H9 (cell line): Measurements from ENCODE around the gene NKD1. TPM values are rescaled to one million over a fixed set of nuclear protein-coding genes. Genes with fewer than 3 reads are reported as not detected.

Source experiments
- DNase-seq: peaks from one replicate; pipeline ENCODE4 v3.0.0-alpha.2; 2017
- H2AFZ ChIP-seq: one replicate; pipeline ENCODE4 v1.6.1; 2013; ENCODE audit warnings: mild to moderate bottlenecking, low read length, control low read depth, moderate library complexity
- H2AK5ac ChIP-seq: 2 replicates; pipeline ENCODE4 v1.6.1; 2013; ENCODE audit warnings: low read length, control low read depth, mixed read lengths; ENCODE audit not compliant: insufficient read length
- H2BK120ac ChIP-seq: one replicate; pipeline ENCODE4 v1.6.1; 2013; ENCODE audit warnings: low read depth, mild to moderate bottlenecking, low read length, control low read depth, inconsistent platforms; ENCODE audit not compliant: poor library complexity, severe bottlenecking
- H2BK12ac ChIP-seq: 2 replicates; pipeline ENCODE4 v1.6.1; 2013; ENCODE audit warnings: low read length, control low read depth, mixed read lengths, low read depth; ENCODE audit not compliant: insufficient read length
- H2BK15ac ChIP-seq: 2 replicates; pipeline ENCODE4 v1.6.1; 2013; ENCODE audit warnings: low read depth, low read length, control low read depth
- H2BK20ac ChIP-seq: one replicate; pipeline ENCODE4 v1.6.1; 2013; ENCODE audit warnings: low read depth, mild to moderate bottlenecking, low read length, control low read depth, inconsistent platforms; ENCODE audit not compliant: poor library complexity, severe bottlenecking
- H2BK5ac ChIP-seq: 2 replicates; pipeline ENCODE4 v1.6.1; 2013; ENCODE audit warnings: low read length, control low read depth, mixed read lengths; ENCODE audit not compliant: insufficient read length
- H3K14ac ChIP-seq: 2 replicates; pipeline ENCODE4 v1.6.1; 2013; ENCODE audit warnings: low read length, control low read depth; ENCODE audit not compliant: insufficient read depth
- H3K18ac ChIP-seq: 2 replicates; pipeline ENCODE4 v1.6.1; 2013; ENCODE audit warnings: low read depth, mild to moderate bottlenecking, mixed read lengths, low read length, control low read depth; ENCODE audit not compliant: insufficient read length
- H3K23ac ChIP-seq: 2 replicates; pipeline ENCODE4 v1.6.1; 2013; ENCODE audit warnings: low read length, control low read depth, mixed read lengths, low read depth; ENCODE audit not compliant: insufficient read length
- H3K23me2 ChIP-seq: 2 replicates; pipeline ENCODE4 v1.6.1; 2013; ENCODE audit warnings: low read depth, mild to moderate bottlenecking, mixed read lengths, low read length, control low read depth; ENCODE audit not compliant: insufficient read length, poor library complexity, severe bottlenecking
- H3K27ac ChIP-seq: 2 replicates; pipeline ENCODE4 v1.5.1; 2013; ENCODE audit warnings: low read length, control low read depth, mixed read lengths, low read depth; ENCODE audit not compliant: insufficient read length
- H3K27me3 ChIP-seq: 2 replicates; pipeline ENCODE4 v1.6.1; 2013; ENCODE audit warnings: low read length, control low read depth, inconsistent platforms; ENCODE audit not compliant: insufficient read depth
- H3K4ac ChIP-seq: 2 replicates; pipeline ENCODE4 v1.6.1; 2013; ENCODE audit warnings: low read depth, mild to moderate bottlenecking, control low read depth, inconsistent platforms, low read length, moderate library complexity
- H3K4me1 ChIP-seq: 2 replicates; pipeline ENCODE4 v1.6.1; 2013; ENCODE audit warnings: low read length, control low read depth, inconsistent platforms; ENCODE audit not compliant: insufficient read depth
- H3K4me2 ChIP-seq: 2 replicates; pipeline ENCODE4 v1.6.1; 2013; ENCODE audit warnings: low read length, control low read depth, mixed read lengths; ENCODE audit not compliant: insufficient read length, insufficient read depth
- H3K56ac ChIP-seq: 2 replicates; pipeline ENCODE4 v1.6.1; 2013; ENCODE audit warnings: low read depth, mild to moderate bottlenecking, mixed read lengths, low read length, control low read depth; ENCODE audit not compliant: insufficient read length
- H3K79me1 ChIP-seq: 2 replicates; pipeline ENCODE4 v1.6.1; 2013; ENCODE audit warnings: low read depth, mild to moderate bottlenecking, moderate library complexity, low read length, control low read depth, inconsistent platforms; ENCODE audit not compliant: insufficient read depth, poor library complexity, severe bottlenecking
- H3K79me2 ChIP-seq: 2 replicates; pipeline ENCODE4 v1.6.1; 2013; ENCODE audit warnings: low read length, control low read depth, inconsistent platforms; ENCODE audit not compliant: insufficient read depth
- H3K9ac ChIP-seq: 2 replicates; pipeline ENCODE4 v1.6.1; 2013; ENCODE audit warnings: low read length, control low read depth, mixed read lengths; ENCODE audit not compliant: insufficient read length; ENCODE audit errors: extremely low read depth
- H3K9me3 ChIP-seq: one replicate; pipeline ENCODE4 v1.6.1; 2013; ENCODE audit warnings: low read depth, low read length, inconsistent platforms; ENCODE audit not compliant: control insufficient read depth
- H3T11ph ChIP-seq: one replicate; pipeline ENCODE4 v1.6.1; 2013; ENCODE audit warnings: mild to moderate bottlenecking, low read length, control low read depth, inconsistent platforms
- H4K20me1 ChIP-seq: one replicate; pipeline ENCODE4 v1.6.1; 2013; ENCODE audit not compliant: control insufficient read depth, insufficient read length, insufficient read depth
- H4K5ac ChIP-seq: 2 replicates; pipeline ENCODE4 v1.6.1; 2013; ENCODE audit warnings: low read depth, mild to moderate bottlenecking, mixed read lengths, low read length, control low read depth; ENCODE audit not compliant: insufficient read length
- H4K8ac ChIP-seq: replicated peaks from 2 replicates; pipeline ENCODE4 v1.6.1; 2013; ENCODE audit warnings: low read length, control low read depth, mixed read lengths, low read depth; ENCODE audit not compliant: insufficient read length
- H4K91ac ChIP-seq: 2 replicates; pipeline ENCODE4 v1.6.1; 2013; ENCODE audit warnings: low read depth, mild to moderate bottlenecking, moderate library complexity, mixed read lengths, low read length, control low read depth; ENCODE audit not compliant: insufficient read length
- H3K27ac Mint-ChIP-seq, 3 experiments: 2 replicates in 2 of 3; 3 replicates in 1 of 3; pipeline ENCODE4 v1.8.0; 2020 to 2021; ENCODE audit warnings: mixed read lengths in 3 of 3, mild to moderate bottlenecking in 1 of 3, moderate library complexity in 1 of 3
- H3K27me3 Mint-ChIP-seq: 2 replicates; pipeline ENCODE4 v1.8.0; 2021; ENCODE audit warnings: low read depth, mild to moderate bottlenecking, moderate library complexity, mixed read lengths
- H3K36me3 Mint-ChIP-seq, 3 experiments: 2 replicates in 2 of 3; 3 replicates in 1 of 3; pipeline ENCODE4 v1.8.0; 2020 to 2021; ENCODE audit warnings: low read depth in 3 of 3, mixed read lengths in 3 of 3; ENCODE audit not compliant: insufficient read depth in 1 of 3
- H3K4me1 Mint-ChIP-seq, 2 experiments: 2 replicates each; pipeline ENCODE4 v1.8.0; 2020; ENCODE audit warnings: mixed read lengths in 2 of 2
- H3K4me3 Mint-ChIP-seq, 2 experiments: 2 replicates in 1 of 2; 3 replicates in 1 of 2; pipeline ENCODE4 v1.8.0; 2020 to 2021; ENCODE audit warnings: mild to moderate bottlenecking in 2 of 2, mixed read lengths in 2 of 2, moderate library complexity in 1 of 2
- H3K9me3 Mint-ChIP-seq, 2 experiments: 2 replicates in 1 of 2; 3 replicates in 1 of 2; pipeline ENCODE4 v1.8.0; 2020; ENCODE audit warnings: mild to moderate bottlenecking in 2 of 2, mixed read lengths in 2 of 2, moderate library complexity in 1 of 2
- CTCF ChIP-seq: fragments of 200-600 bp; sonication (generic); conservative IDR thresholded peaks from 3 replicates; pipeline ENCODE4 v1.8.0; 2021; ENCODE audit warnings: antibody characterized with exemption, mild to moderate bottlenecking
- WGBS: extraction: QIAGEN DNeasy Blood & Tissue Kit; methylation state at CpG from one replicate; pipeline ENCODE4 v1.1.7; 2013; ENCODE audit warnings: missing lambda C conversion rate, low lambda C conversion rate, mixed read lengths; ENCODE audit not compliant: insufficient read length; ENCODE audit errors: extremely low coverage; 5-methylcytosine and 5-hydroxymethylcytosine counted together
- total RNA-seq: library from RNA; stranded (reverse); gene quantifications from 2 replicates; pipeline ENCODE4 v1.2.1, GENCODE V29; 2021

The NKD1 gene
- total RNA-seq, 1 experiment from 2014 or later, result 1.9 TPM

- no peaks in the 10 kb centered on the region for H3K9me3 ChIP-seq
- no peak overlapping the region for H4K5ac ChIP-seq
- no peak overlapping the region for H4K8ac ChIP-seq
- no peak overlapping the region for H3K23ac ChIP-seq
- no peaks in the 10 kb centered on the region for H3K79me2 ChIP-seq
- H3K79me1 ChIP-seq, result no peaks in the 10 kb centered on the region
- no peak overlapping the region for H3K27ac ChIP-seq
- H4K91ac ChIP-seq, result no peak overlapping the region
- Mint-ChIP-seq H3K36me3 (peaks cover 0 to 2% (median 0%) of the 10 kb centered on the region in 3 experiments; a peak in 1 of 7 replicates), H3K9me3 (no peaks in the 10 kb centered on the region; a peak in 1 of 5 replicates), H3K4me3 (no peak overlapping the region), H3K4me1 (peaks cover 14 to 15% of the 10 kb centered on the region in 2 experiments; a peak in 3 of 4 replicates), H3K27ac (peak overlapping the region in 1 of 3 experiments; percentile 76; a peak in 1 of 7 replicates), H3K27me3 (no peaks in the 10 kb centered on the region; the same call in 1 of the 2 replicates)
- H2BK15ac ChIP-seq, result no peak overlapping the region
- no peaks in the 10 kb centered on the region for H3K27me3 ChIP-seq
- no peak for DNase-seq
- no peaks in the 10 kb centered on the region for H4K20me1 ChIP-seq
- H3K4ac ChIP-seq, result no peak overlapping the region
- no peaks in the 10 kb centered on the region for H3K4me1 ChIP-seq
- H3K23me2 ChIP-seq, result no peaks in the 10 kb centered on the region
- WGBS, result no CpG with 5 or more reads among the region's 6 CpGs
- no peak overlapping the region for H3K14ac ChIP-seq
- no peak overlapping the region for H3K4me2 ChIP-seq
- no peak overlapping the region for H2AK5ac ChIP-seq
- H3K18ac ChIP-seq, result no peak overlapping the region
- no peak overlapping the region for H2BK20ac ChIP-seq
- no peak overlapping the region for H2BK5ac ChIP-seq
- no peak overlapping the region for H2BK120ac ChIP-seq
- no peak overlapping the region for H2BK12ac ChIP-seq
- no peak overlapping the region for H3K56ac ChIP-seq
- H2AFZ ChIP-seq, result no peak overlapping the region
- TF ChIP-seq CTCF, result no peak
- no peak overlapping the region for H3K9ac ChIP-seq
- no peak overlapping the region for H3T11ph ChIP-seq
These were observed 15.8 kb downstream of the NKD1 start for GRCh38 chr16:50563989-50564388.
